Endothelial cell of umbilical vein (primary cell): ENCODE results near the gene CLEC16A. TPM values are rescaled to one million over a fixed set of nuclear protein-coding genes. Genes with fewer than 3 reads are reported as not detected.

Experiments
- BruUV-seq: library from RNA; stranded (reverse); fragments of 400-500 nt; replicated peaks from 2 replicates; lab custom pipeline; 2021; lab: Mats Ljungman, UMichigan
- CTCF ChIA-PET: fragments of 300-600, 350-600 bp; sonication (Branson Sonifier 250); formaldehyde crosslinking; loops from one replicate; lab custom pipeline; 2021; ENCODE audit warnings: antibody characterized with exemption, inconsistent platforms; lab: Charles Lee
- POLR2A ChIA-PET: fragments of 300-600, 350-600 bp; sonication (Branson Sonifier 250); formaldehyde crosslinking; loops from one replicate; lab custom pipeline; 2021; ENCODE audit warnings: antibody characterized with exemption, inconsistent platforms; lab: Charles Lee
- DNase-seq: peaks from one replicate; pipeline ENCODE4 v3.0.0-alpha.2; 2011; ENCODE audit warnings: low read depth, low spot score
- FAIRE-seq: peaks from 2 replicates; lab custom pipeline; 2011; peaks lifted over from hg19 to GRCh38; lab: Jason Lieb, UNC
- H2AFZ ChIP-seq: 2 replicates; pipeline ENCODE4 v1.6.0; 2012; ENCODE audit warnings: low read depth, low read length, control low read depth, inconsistent platforms
- H3K27ac ChIP-seq: 2 replicates; pipeline ENCODE4 v1.5.1; 2011; ENCODE audit warnings: low read depth, mild to moderate bottlenecking, control low read depth, low read length, moderate library complexity; ENCODE audit not compliant: insufficient read depth
- H3K27me3 ChIP-seq, 2 experiments: 2 replicates each; pipeline versions ENCODE4 v1.6.0 to v1.6.1; 2011; ENCODE audit warnings: low read length in 2 of 2, mixed read lengths in 1 of 2; ENCODE audit not compliant: control insufficient read depth in 2 of 2, insufficient read depth in 2 of 2
- H3K36me3 ChIP-seq, 2 experiments: 2 replicates in 1 of 2; 3 replicates in 1 of 2; pipeline ENCODE4 v1.5.1; 2011; ENCODE audit warnings: low read length in 2 of 2, mild to moderate bottlenecking in 1 of 2, moderate library complexity in 1 of 2; ENCODE audit not compliant: control insufficient read depth in 2 of 2, insufficient read depth in 2 of 2; ENCODE audit errors: extremely low read depth in 1 of 2
- H3K4me1 ChIP-seq: 3 replicates; pipeline ENCODE4 v1.5.1; 2011; ENCODE audit warnings: mild to moderate bottlenecking, low read length; ENCODE audit not compliant: control insufficient read depth, insufficient read depth; ENCODE audit errors: extremely low read depth
- H3K4me2 ChIP-seq: 2 replicates; pipeline ENCODE4 v1.6.1; 2011; ENCODE audit warnings: low read length, control low read depth, mixed read lengths; ENCODE audit not compliant: insufficient read depth
- H3K4me3 ChIP-seq, 3 experiments: fragments of 200-600 bp in 1 of 3; sonication (generic), shearing (Covaris generic) in 1 of 3; replicated peaks in 1 of 3; 2 replicates each; pipeline ENCODE4 v1.5.1; 2011 to 2016; ENCODE audit warnings: control low read depth in 3 of 3, low read length in 3 of 3, mild to moderate bottlenecking in 2 of 3, inconsistent platforms in 1 of 3, low read depth in 1 of 3, moderate library complexity in 1 of 3; ENCODE audit not compliant: insufficient read depth in 1 of 3
- H3K79me2 ChIP-seq: 2 replicates; pipeline ENCODE4 v1.6.0; 2012; ENCODE audit warnings: low read length, inconsistent platforms; ENCODE audit not compliant: control insufficient read depth, insufficient read depth
- H3K9ac ChIP-seq: replicated peaks from 2 replicates; pipeline ENCODE3; 2011; ENCODE audit warnings: low read length, control low read depth; ENCODE audit not compliant: insufficient read depth; ENCODE audit errors: extremely low read depth
- H3K9me1 ChIP-seq: replicated peaks from 3 replicates; pipeline ENCODE4 v1.6.0; 2011; ENCODE audit warnings: mild to moderate bottlenecking, low read length; ENCODE audit not compliant: control insufficient read depth, insufficient read depth; ENCODE audit errors: extremely low read depth
- H3K9me3 ChIP-seq: replicated peaks from 2 replicates; pipeline ENCODE4 v1.5.1; 2012; ENCODE audit warnings: low read length, inconsistent platforms; ENCODE audit not compliant: control insufficient read depth, insufficient read depth
- H4K20me1 ChIP-seq: replicated peaks from 2 replicates; pipeline ENCODE3; 2011; ENCODE audit warnings: mild to moderate bottlenecking, low read length; ENCODE audit not compliant: control insufficient read depth, insufficient read depth; ENCODE audit errors: extremely low read depth
- CTCF ChIP-seq, 2 donors: IDR thresholded peaks; 1 replicate in 1 of 2; 2 replicates in 1 of 2; pipeline ENCODE4 v1.5.1; 2011; ENCODE audit warnings: low read length in 2 of 2, mild to moderate bottlenecking in 2 of 2, moderate library complexity in 2 of 2, control low read depth in 1 of 2, inconsistent platforms in 1 of 2, low read depth in 1 of 2; ENCODE audit not compliant: insufficient read depth in 1 of 2; ENCODE audit errors: extremely low read depth in 1 of 2
- EZH2 ChIP-seq: IDR thresholded peaks from 2 replicates; pipeline ENCODE4 v1.6.1; 2012; ENCODE audit warnings: borderline replicate concordance, low read depth, mild to moderate bottlenecking, moderate library complexity, low read length, inconsistent platforms; ENCODE audit not compliant: severe bottlenecking
- FOS ChIP-seq: IDR thresholded peaks from 2 replicates; pipeline ENCODE4 v1.6.1; 2011; ENCODE audit warnings: mild to moderate bottlenecking, low read length, moderate library complexity, borderline replicate concordance; ENCODE audit not compliant: insufficient read depth
- GATA2 ChIP-seq: IDR thresholded peaks from 2 replicates; pipeline ENCODE4 v1.7.0; 2011; ENCODE audit warnings: low read depth, mild to moderate bottlenecking, moderate library complexity, mixed read lengths, low read length; ENCODE audit not compliant: insufficient read length, insufficient read depth
- JUN ChIP-seq: IDR thresholded peaks from 2 replicates; pipeline ENCODE4 v1.6.1; 2011; ENCODE audit warnings: borderline replicate concordance, low read depth; ENCODE audit not compliant: insufficient read length, insufficient read depth
- MAX ChIP-seq: IDR thresholded peaks from 2 replicates; pipeline ENCODE4 v1.6.1; 2011; ENCODE audit not compliant: insufficient read depth, insufficient read length
- MYC ChIP-seq: IDR thresholded peaks from one replicate; pipeline ENCODE4 v1.6.1; 2011; ENCODE audit warnings: mild to moderate bottlenecking, low read depth, low read length
- POLR2A ChIP-seq: IDR thresholded peaks from 2 replicates; pipeline ENCODE4 v1.6.1; 2012; ENCODE audit warnings: low read depth, mild to moderate bottlenecking, control low read depth, low read length
- POLR2AphosphoS5 ChIP-seq: IDR thresholded peaks from 2 replicates; pipeline ENCODE4 v1.6.1; 2012; ENCODE audit warnings: low read depth, mild to moderate bottlenecking, control low read depth, low read length, moderate library complexity; ENCODE audit not compliant: insufficient read depth
- dilution Hi-C: fragments of 300-500 bp; cut with MboI; formaldehyde crosslinking; loops from one replicate; pipeline ENCODE4 v1.15.0; 2019; ENCODE audit warnings: low sequenced_read_pairs; ENCODE audit not compliant: extremely low pct_ligation_motif_present
- intact Hi-C: fragments of 100-400 bp; cut with micrococcal nuclease; formaldehyde crosslinking; loops from one replicate; pipeline ENCODE4 v1.10.0; 2022
- polyA plus RNA-seq, 4 experiments: library from polyadenylated mRNA; depleted of rRNA in 3 of 4; stranded (reverse) in 3 of 4; unstranded in 1 of 4; fragments of >200 nt; gene quantifications; 2 replicates each; pipeline versions ENCODE4 v1.2.1 to v1.2.3, GENCODE V29; 2011 to 2012; ENCODE audit warnings: missing spikeins in 1 of 4
- total RNA-seq: library from RNA; stranded (reverse); gene quantifications from 2 replicates; pipeline ENCODE4 v1.2.3, GENCODE V29; 2021

CLEC16A gene
- total and polyA plus RNA-seq, 2 donors (not counting 3 experiments of a cell fraction or from before 2014, with no cell fraction given): 11.4 to 23.3 TPM

GRCh38 chr16:11107780-11108465 is 163.6 kb downstream of the CLEC16A start:
- Histone ChIP-seq H3K4me1 (peaks cover 4% of the 10 kb centered on the region), H3K27ac (no peak overlapping the region), H4K20me1 (no peaks in the 10 kb centered on the region), H3K4me2 (no peak overlapping the region), H3K79me2 (no peaks in the 10 kb centered on the region), H3K9ac (no peak overlapping the region), H3K36me3 (no peaks in the 10 kb centered on the region), H2AFZ (no peak overlapping the region), H3K4me3 (no peak overlapping the region), H3K27me3 (no peaks in the 10 kb centered on the region), H3K9me1 (no peaks in the 10 kb centered on the region), H3K9me3 (no peaks in the 10 kb centered on the region)
- no TSS peak for BruUV-seq
- ChIA-PET POLR2A (interaction anchor here (0.6 kb wide), 1 partner anchor 140 kb away, joined by 4 read pairs; no protein-coding TSS in a partner anchor), CTCF (interaction anchor here (0.6 kb wide), 1 partner anchor 12 kb away, joined by 3 read pairs; no protein-coding TSS in a partner anchor)
- dilution Hi-C loops (no loop called here), intact Hi-C loops (no loop called here)
- DNase-seq: no peak
- FAIRE-seq: no peak
- TF ChIP-seq POLR2AphosphoS5 (no peak), GATA2 (no peak), FOS (no peak), EZH2 (no peak), MYC (no peak), CTCF (IDR thresholded peaks at IDR 0.05; ENCODE audit: extremely low read depth in 1 of 2, insufficient read depth in 1 of 2, low read depth in 1 of 2, low read length in 2 of 2) (no peak), MAX (no peak), POLR2A (no peak), JUN (no peak)
